Limb (tissue), 2 donors: Measurements from ENCODE around the gene NLRP3.
"Not testable (repeated sequence)": the region's sequence is repeated elsewhere in the genome, so short reads cannot be mapped to it uniquely, and the experiment has no call there.

Experiments used
- DNase-seq, 2 donors: peaks; one replicate each; pipeline ENCODE4 v3.0.0-alpha.2; 2016; ENCODE audit errors: extremely low spot score in 2 of 2

NLRP3 gene

DNA sequence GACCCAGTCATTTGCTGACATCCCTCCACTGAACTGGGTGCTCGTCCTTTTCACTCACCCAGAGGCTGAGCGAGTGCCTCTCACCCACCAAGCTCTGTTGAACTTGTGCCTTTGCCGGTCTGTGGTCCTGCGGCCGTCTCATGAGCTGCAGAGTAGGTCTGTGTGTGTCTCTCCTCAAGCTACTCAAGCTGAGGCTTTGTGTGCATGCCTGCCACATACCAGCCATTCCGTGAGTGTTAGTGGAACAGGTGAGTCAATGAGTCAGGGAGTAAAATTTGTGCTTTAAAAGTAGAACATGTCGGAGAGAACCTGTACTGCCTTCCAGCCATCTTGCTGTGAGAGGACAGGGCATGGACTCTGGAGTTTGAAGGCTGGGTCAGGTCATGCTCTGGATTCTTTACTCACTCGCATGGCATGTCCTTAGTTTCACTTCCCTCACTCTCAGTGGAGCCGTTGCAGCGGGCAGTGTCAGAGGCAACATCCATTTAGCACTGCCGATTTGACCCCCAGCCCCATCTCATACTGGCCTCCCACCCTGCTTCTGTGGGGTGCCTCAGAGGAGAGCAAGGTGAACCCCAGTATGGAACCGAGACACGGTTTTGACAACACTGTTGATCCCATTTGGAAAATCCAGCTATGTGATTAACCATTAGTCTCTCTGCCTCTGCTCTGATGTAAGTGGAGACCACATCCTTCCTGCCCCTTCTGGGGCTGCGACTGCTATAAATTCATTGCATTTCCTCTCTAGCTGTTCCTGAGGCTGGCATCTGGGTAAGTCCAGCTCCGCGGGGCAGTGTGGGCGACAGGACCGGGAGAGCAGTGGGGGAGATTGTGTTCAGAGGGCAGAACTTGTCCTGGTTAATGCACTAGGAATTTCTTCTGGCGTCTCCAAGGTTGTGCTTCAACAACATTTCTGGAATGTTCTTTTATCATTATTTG, at the start of gene NLRP3:
NLRP3 (plus strand) TSS at position 751 of the 939 bp plus-strand sequence. CDS start 2,628 bp downstream, outside the sequence.
- DNase-seq: no peak

DNA sequence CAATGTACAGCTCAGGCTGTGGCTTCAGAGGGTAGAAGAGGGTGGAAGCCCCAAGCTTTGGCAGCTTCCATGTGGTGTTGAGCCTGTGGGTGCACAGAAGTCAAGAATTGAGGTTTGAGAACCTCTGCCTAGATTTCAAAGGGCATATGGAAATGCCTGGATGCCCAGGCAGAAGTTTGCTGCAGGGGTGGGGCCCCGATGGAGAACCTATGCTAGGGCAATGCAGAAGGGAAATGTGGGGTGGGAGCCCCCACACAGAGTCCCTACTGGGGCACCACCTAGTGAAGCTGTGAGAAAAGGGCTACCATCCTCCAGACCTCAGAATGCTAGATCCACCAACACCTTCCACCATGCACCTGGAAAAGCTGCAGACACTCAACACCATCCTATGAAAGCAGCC, 49.6 kb upstream of the NLRP3 start:
- not testable (repeated sequence) for DNase-seq

DNA sequence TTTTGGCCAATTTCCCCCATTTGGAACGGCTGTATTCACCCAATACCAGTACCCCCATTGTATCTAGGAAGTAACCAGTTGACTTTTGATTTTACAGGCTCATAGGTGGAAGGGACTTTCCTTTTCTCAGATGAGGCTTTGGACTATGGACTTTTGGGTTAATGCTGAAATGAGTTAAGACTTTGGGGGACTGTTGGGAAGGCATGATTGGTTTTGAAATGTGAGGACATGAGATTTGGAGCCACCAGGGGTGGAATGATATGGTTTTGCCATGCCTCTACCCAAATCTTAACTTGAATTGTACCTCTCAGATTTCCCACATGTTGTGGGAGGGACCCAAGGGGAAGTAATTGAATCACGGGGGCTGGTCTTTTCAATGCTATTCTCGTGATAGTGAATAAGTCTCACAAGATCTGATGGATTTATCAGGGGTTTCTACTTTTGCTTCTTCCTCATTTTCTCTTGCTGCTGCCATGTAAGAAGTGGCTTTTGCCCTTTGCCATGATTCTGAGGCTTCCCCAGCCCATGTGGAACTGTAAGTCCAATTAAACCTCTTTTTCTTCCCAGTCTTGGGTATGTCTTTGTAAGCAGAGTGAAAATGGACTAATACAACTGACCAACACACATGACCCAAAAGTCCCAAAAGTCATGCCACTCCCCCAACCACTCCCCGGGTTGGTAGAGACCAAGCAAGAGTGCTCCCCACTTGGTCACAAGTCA, 48.9 kb upstream of the NLRP3 start:
- DNase-seq: no peak

DNA sequence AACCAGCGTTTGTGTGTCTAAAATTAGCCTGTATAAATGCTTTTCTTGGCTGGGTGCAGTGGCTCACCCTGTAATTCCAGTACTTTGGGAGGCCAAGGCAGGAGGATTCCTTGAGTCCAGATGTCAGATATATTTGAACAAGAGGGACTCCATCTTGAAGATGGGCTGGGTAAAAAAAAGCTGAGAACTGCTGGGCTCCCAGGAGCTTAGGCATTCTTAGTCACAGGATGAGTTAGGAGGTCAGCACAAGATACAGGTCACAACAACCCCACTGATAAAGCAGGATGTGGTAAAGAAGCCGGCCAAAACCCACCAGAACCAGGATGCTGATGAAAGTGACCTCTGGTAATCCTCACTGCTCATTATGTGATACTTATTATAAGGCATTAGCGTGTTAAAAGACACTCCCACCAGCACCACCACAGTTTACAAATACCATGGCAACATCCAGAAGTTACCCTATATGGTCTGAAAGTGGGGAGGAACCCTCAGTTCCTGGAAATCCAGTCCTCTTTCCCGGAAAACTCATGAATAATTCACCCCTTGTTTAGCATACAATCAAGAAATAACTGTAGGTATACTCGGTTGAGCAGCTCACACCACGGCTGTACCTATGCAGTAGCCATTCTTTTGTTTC, 48.1 kb upstream of the NLRP3 start:
- DNase-seq: no peak

DNA sequence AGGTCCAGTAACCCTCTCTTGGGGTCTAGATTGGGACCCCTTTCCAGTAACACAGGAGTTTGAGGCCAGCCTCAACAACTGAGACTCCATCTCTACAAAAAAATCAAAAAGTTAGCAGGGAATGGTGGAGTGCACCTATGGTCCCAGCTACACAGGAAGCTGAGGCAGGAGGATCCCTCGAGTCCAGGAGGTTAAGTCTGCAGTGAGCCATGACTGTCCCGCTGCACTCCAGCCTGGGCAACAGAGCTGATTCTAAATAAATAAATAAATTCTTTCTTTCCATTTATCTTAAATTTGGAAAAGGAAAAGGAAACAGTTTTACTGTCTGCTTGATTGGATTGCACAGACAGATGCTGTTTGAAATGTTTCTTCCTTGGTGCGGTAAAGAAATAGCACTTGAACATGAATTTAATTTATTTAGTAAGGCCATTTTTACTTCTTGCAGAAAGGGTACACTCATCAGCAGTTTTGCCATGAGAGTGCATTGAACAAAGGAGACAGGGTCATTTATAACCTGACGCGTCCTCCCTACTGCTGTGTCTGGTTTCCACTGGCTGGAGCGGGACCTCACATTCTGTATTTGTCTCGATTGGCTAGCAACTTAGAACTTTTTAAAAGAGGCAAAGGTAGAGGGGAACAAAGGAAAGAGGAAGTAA, 47.4 kb upstream of the NLRP3 start:
- DNase-seq: no peak

DNA sequence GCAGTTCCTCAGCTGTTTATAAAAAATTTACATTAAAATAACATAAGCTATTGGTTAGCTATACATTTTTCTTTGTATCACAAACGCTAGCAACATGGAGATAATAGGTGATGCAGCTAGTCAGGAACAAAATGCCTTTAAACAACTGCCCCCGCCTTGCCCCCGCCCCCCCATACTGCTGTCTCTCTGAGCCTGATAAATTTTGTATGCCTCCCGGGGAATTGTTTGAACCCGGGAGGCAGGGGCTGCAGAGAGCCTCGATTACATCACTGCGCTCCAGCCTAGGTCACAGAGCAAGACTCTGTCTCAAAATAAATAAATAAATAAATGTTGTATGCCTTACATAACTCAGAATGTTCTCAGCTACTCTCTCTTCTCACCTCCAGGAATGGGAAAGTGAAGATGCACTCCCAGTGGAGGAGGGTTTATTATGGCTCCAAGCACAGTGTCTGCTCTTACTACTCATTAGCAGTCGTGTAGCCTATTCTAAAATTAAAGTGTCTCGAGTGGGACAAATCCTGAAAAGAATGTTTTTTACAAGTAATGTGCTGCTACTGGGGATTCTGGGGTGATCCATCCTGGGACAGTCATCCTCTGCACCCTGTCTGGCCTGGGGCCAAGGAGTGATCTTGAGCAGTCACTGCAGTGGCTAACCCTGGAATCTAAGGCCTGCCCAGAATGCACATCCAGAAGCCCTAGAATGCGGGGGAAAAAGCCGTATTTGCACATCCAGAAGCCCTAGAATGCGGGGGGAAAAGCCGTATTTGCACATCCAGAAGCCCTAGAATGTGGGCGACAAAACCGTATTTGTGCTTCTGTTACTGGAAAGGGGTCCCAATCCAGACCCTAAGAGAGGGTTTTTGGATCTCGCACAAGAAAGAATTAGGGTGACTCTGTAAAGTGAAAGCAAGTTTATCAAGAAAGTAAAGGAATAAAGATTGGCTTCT, 44.9 kb upstream of the NLRP3 start:
- DNase-seq: no peak

DNA sequence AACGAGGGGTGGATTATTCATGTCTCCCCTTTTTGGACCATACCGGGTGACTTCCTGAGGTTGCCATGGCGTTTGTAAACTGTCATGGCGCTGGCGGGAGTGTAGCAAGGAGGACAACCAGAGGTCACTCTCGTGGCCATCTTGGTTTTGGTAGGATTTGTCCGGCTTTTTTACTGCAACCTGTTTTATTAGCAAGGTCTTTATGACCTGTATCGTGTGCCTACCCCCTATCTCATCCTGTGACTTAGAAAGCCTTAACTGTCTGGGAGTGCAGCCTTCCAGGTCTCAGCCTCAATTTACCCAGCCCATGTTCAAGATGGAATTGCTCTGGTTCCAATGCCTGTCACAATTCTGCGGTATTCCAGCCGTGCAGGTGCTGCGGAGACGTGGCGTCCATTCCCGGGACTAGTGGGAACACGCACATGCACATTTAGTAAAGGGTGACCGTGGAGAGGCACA, 44.1 kb upstream of the NLRP3 start:
- DNase-seq: no peak

DNA sequence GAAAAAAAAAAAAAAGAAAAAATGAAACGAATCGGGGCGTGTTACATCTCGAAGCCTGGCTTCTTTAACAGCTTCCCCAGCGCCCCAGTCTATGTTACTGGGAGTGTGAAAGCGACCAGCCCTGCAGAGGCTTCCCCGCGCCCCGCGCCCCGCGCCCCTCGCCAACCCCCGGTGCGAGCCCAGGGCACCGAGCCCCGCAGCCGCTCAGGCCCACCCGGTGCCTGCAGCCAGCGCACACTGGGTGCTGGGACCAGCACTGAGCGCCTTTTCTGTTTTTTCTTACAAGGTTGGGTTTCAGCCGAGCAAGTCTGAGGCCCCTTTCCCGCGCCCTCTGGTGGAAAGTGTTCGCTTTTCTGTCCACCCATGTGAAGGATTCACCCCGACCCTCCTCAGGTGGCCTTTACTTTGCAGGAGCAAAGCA, 42.2 kb upstream of the NLRP3 start:
- peak; percentile 23 to 66 for DNase-seq

DNA sequence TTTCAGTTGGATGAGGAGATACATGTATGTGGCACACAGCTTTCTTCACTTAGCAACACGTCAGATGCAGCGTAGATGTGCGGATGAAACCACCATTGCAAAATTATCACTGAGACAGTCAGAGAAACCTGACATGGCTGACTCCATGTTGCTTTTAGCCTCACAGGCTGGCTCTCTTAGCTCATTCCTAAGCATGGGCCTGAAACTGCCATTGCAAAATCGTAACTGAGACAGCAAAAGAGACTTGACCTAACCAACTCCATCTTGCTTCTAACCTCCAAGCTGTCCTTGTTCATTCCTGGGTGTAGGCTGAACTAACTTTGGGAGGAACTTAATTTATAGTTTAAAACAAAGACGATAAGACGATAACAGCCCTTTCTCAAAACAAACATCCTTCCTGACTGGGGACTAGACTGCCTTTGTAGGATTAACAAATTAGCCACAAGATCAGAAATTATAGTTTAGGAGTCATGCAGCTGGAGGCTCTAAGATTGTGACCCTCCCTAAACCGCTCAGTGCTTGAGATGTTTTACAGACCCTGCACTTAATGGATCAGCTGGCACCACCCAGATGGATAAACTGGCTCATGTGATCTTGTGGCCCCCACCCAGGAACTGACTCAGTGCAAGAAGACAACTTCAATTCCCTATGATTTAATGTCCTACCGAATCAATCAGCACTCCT, 41.2 kb upstream of the NLRP3 start:
- DNase-seq: not testable (repeated sequence)

DNA sequence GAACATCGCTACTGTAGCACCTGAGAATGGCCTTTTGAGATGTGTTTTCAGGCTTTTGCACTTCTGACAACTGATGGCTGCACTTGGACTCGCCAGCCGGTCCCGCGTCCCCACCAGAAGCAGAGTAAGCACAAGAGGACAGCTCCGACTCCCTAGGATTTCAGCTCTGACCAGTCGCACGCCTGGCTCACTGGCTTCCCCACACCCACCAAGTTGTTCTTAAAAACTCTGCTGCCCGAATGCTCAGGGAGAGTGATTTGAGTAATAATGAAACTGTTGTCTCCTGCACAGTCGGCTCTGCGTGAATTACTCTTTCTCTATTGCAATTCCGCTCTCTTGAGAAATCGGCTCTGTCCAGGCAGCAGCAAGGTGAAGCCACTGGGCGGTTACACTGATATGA, 40.2 kb upstream of the NLRP3 start:
- no peak for DNase-seq

DNA sequence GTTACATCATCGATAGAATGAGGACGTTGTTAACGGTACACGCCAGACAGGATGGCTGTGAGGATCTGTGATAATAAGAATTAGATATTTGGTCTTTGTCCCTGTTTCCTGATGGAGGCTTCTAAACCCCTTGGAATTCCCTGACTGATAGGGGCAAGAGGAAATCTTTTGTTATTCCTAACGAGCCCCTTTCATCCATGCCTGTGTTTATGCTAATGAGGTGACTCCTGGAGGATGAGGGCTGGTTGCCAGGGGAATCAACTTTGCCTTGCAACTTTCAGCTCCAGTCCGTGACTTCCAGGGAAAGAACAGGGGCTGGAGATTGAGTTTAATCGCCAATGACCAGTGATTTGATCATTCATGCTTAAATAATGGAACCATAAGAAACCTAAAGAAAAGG, 39.3 kb upstream of the NLRP3 start:
- DNase-seq: no peak

DNA sequence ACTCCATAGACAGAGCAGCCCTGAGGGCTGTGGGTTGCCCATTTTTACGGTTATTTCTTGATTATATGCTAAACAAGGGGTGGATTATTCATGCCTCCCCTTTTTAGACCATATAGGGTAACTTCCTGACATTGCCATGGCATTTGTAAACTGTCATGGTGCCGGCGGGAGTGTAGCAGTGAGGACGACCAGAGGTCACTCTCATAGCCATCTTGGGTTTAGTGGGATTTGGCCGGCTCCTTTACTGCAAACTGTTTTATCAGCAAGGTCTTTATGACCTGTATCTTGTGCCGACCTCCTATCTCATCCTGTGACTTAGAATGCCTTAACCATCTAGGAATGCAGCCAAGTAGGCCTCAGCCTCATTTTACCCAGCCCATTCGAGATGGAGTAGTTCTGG, 38.3 kb upstream of the NLRP3 start:
- not testable (repeated sequence) for DNase-seq

DNA sequence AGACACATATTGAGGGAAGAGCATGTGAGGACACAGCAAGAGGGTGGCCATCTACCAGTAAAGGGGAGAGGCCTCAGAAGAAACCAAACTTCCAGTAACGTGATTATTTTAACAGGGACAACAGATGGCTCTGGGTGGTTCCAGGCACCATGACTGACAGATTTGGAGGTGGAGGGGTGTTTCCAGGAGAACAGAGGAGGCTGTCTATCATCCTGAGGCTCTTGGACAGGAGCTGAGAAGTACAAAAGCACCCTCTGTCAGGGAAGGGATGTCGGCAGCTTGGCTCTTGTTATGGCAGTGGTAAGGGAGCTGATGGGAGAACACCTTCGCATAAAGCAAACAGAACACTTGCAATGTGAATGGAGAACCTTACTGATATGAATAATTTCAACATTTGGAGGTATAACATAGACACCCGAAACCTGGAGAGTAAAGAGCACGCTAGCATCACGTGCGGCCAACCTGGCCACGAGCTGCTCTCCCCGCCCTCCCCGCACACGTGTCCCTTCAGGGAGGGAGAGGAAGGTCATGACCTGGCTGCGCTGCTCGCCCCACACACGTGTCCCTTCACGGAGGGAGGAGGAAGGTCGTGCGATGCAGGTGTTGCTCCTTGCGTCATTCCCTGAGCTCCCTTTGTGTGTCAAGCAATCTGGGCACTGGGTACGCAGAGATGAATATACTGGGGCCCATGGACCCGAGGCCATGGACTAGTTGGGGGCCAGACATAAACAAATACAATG, 37.5 kb upstream of the NLRP3 start:
- DNase-seq: no peak

DNA sequence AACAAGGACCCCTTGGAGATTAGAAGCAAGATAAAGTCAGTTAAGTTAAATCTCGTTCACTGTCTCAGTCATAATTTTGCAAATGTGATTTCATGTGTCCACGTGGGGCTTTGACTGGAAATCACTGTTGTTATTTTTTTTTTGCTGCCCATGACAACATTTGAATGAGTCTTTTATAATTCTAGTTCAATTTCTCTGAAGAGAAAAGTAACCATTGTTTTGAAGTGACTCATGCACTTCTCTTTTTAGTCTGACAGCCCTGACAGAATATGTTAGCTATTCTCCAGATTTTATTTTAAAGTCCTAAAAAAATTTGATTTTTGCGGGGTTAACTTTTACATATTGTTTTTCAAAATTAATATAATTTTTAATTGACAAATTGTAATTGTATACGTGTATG, 30.7 kb upstream of the NLRP3 start:
- DNase-seq: no peak

DNA sequence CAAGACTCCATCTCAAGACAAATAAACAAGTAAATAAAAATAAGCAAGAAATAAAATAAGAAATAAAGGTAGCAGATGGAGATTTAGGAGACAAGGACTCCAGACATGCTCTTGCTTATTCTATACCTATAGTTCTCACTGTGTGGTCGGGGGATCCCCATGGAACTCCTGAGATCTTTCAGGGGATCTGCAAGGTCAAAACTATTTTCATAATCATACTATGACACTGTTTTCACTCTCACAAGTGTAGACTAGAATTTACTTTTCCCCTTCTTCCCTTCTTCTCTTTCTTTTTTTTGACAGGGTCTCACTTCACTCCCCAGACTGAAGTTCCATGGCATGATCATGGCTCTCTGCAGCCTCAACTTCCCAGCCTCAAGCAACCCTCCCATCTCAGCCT, 29.8 kb upstream of the NLRP3 start:
- no peak for DNase-seq

DNA sequence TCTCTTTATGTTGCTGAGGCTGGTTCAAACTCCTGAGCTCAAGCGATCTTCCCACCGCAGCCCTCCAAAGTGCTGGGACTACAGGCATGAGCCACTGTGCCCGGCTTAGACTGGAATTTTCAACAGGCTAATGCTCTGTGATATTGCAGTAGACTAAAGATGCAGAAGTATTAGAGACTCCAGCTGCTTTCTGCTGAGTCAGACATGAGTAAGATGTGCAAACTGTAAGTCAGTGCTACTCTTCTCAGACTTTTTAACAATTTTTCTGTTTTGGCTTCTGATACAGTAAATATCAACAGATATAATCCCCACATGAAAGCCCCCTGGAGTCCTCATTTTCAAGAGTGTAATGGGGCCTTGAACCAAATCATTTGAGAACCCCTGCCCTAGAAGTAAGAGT, 29.3 kb upstream of the NLRP3 start:
- no peak for DNase-seq

DNA sequence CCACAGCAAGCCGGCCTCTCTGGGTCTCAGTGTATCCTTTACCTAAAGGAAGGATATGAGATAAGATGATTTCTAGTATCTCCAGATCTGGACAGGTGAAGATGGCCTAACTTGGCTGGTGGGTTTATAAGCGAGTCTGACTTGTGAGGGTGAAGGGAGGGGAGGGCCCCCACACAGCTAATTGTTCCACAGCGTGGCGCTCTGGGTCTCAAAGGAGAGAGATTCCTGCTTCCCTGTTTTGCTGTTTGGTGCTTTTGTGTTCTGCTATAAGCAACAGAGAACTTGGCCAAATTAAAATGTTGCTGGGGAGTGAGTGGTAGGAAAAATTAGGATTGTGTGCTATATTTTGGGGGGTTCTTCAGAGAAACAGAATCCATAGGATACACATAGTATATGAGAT, 28.9 kb upstream of the NLRP3 start:
- DNase-seq: no peak

DNA sequence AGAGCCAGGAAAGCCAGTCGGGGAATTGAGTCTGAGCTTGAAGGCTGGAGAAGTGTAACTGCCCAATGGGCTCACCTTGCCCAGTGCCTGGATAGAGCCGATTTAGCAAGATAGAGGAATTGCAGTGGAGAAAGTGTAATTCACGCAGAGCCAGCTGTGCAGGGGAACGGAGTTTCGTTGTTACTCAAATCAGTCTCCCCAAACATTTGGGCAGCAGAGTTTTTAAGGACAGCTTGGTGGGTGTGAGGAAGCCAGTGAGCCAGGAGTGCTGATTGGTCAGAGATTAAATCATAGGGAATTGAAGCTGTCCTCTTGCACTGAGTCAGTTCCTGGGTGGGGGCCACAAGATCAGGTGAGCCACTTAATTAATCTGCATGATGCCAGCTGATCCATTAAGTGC, 28.4 kb upstream of the NLRP3 start:
- no peak for DNase-seq
